H1 (cell line): Measurements from ENCODE around the gene ZNF518B. TPM values are rescaled to one million over a fixed set of nuclear protein-coding genes. Genes with fewer than 3 reads are reported as not detected.

Experiments used
- CBX5 ChIP-seq: fragments of 300-800, 300-1000 bp; sonication (generic); IDR thresholded peaks from 2 replicates; pipeline ENCODE4 v1.7.1; 2016; ENCODE audit warnings: antibody characterized with exemption, low read length, low read depth
- KDM4A ChIP-seq: IDR thresholded peaks from one replicate; pipeline ENCODE4 v1.7.1; 2012; ENCODE audit warnings: low read depth, mild to moderate bottlenecking, moderate library complexity, low read length, inconsistent platforms; ENCODE audit not compliant: severe bottlenecking
- SAP30 ChIP-seq: fragments of 300-600 bp; sonication (generic); IDR thresholded peaks from 2 replicates; pipeline ENCODE4 v1.7.1; 2012; ENCODE audit warnings: low read length, moderate library complexity, mild to moderate bottlenecking, inconsistent platforms; ENCODE audit not compliant: insufficient read depth, insufficient replicate concordance
- SRF ChIP-seq: IDR thresholded peaks from 2 replicates; pipeline ENCODE4 v1.6.1; 2011; ENCODE audit warnings: mild to moderate bottlenecking, low read depth, low read length, moderate library complexity
- TEAD4 ChIP-seq: IDR thresholded peaks from 2 replicates; pipeline ENCODE4 v1.6.1; 2012; ENCODE audit warnings: low read depth, low read length, inconsistent platforms, mixed read lengths
- polyA plus RNA-seq, 7 experiments: library from polyadenylated mRNA; depleted of rRNA in 3 of 7; stranded (reverse) in 5 of 7; unstranded in 2 of 7; fragments of >200 nt in 5 of 7; fragments of 200-250 nt in 2 of 7; gene quantifications; 1 replicate in 5 of 7; 2 replicates in 1 of 7; 4 replicates in 1 of 7; pipeline versions ENCODE4 v1.2.1 to v1.2.3, GENCODE V29; 2011 to 2013; ENCODE audit warnings: missing spikeins in 2 of 7, mixed read lengths in 2 of 7
- total RNA-seq: library from RNA; stranded (reverse); fragmentation: NEBNext Ultra II Directional; extraction: Animal tissue kit (Norgen Biotek cat#: 25700); gene quantifications from 2 replicates; pipeline ENCODE4 v1.2.1, GENCODE V29; 2021
- TF ChIP-seq, protein P1 (sequence below): fragments of 300-600 bp; sonication (generic); IDR thresholded peaks from 2 replicates; pipeline ENCODE4 v1.7.1; 2012; ENCODE audit warnings: low read length, moderate library complexity, mild to moderate bottlenecking, inconsistent platforms; ENCODE audit not compliant: insufficient replicate concordance
- TF ChIP-seq, protein P2 (sequence below), 3 experiments: IDR thresholded peaks; 1 replicate in 2 of 3; 2 replicates in 1 of 3; pipeline versions ENCODE4 v1.5.1 to v1.6.1; 2011; ENCODE audit warnings: low read length in 3 of 3, mild to moderate bottlenecking in 3 of 3, inconsistent platforms in 2 of 3, low read depth in 1 of 3, moderate library complexity in 1 of 3; ENCODE audit not compliant: insufficient read depth in 1 of 3; ENCODE audit errors: control extremely low read depth in 1 of 3

The ZNF518B gene
- total and polyA plus RNA-seq, 2 of the 8 experiments (the other 6 are each of a cell fraction or from before 2014, with no cell fraction given): 2.9 to 9.0 TPM

DNA sequence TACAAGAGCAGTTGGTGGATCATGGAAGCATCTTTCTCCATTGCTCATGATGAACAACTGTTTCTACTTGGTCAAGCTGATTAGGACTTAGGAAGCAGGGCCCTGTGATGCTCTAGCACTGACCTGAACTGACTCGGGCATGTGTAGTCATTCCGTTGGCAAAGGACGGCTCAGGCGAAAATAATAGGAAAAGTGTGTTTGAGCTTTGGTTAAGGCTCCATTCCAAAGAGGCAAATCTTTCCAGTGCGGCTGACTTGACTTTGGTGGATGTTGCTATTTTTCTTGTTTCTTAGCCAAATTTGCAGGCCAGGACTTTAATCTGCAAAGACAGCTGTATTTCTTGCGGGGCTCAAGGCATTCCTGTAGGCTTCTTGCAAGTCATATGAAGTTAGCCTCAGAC lies 39.5 kb downstream of the ZNF518B start (continued):
- TF ChIP-seq, protein P1, sequence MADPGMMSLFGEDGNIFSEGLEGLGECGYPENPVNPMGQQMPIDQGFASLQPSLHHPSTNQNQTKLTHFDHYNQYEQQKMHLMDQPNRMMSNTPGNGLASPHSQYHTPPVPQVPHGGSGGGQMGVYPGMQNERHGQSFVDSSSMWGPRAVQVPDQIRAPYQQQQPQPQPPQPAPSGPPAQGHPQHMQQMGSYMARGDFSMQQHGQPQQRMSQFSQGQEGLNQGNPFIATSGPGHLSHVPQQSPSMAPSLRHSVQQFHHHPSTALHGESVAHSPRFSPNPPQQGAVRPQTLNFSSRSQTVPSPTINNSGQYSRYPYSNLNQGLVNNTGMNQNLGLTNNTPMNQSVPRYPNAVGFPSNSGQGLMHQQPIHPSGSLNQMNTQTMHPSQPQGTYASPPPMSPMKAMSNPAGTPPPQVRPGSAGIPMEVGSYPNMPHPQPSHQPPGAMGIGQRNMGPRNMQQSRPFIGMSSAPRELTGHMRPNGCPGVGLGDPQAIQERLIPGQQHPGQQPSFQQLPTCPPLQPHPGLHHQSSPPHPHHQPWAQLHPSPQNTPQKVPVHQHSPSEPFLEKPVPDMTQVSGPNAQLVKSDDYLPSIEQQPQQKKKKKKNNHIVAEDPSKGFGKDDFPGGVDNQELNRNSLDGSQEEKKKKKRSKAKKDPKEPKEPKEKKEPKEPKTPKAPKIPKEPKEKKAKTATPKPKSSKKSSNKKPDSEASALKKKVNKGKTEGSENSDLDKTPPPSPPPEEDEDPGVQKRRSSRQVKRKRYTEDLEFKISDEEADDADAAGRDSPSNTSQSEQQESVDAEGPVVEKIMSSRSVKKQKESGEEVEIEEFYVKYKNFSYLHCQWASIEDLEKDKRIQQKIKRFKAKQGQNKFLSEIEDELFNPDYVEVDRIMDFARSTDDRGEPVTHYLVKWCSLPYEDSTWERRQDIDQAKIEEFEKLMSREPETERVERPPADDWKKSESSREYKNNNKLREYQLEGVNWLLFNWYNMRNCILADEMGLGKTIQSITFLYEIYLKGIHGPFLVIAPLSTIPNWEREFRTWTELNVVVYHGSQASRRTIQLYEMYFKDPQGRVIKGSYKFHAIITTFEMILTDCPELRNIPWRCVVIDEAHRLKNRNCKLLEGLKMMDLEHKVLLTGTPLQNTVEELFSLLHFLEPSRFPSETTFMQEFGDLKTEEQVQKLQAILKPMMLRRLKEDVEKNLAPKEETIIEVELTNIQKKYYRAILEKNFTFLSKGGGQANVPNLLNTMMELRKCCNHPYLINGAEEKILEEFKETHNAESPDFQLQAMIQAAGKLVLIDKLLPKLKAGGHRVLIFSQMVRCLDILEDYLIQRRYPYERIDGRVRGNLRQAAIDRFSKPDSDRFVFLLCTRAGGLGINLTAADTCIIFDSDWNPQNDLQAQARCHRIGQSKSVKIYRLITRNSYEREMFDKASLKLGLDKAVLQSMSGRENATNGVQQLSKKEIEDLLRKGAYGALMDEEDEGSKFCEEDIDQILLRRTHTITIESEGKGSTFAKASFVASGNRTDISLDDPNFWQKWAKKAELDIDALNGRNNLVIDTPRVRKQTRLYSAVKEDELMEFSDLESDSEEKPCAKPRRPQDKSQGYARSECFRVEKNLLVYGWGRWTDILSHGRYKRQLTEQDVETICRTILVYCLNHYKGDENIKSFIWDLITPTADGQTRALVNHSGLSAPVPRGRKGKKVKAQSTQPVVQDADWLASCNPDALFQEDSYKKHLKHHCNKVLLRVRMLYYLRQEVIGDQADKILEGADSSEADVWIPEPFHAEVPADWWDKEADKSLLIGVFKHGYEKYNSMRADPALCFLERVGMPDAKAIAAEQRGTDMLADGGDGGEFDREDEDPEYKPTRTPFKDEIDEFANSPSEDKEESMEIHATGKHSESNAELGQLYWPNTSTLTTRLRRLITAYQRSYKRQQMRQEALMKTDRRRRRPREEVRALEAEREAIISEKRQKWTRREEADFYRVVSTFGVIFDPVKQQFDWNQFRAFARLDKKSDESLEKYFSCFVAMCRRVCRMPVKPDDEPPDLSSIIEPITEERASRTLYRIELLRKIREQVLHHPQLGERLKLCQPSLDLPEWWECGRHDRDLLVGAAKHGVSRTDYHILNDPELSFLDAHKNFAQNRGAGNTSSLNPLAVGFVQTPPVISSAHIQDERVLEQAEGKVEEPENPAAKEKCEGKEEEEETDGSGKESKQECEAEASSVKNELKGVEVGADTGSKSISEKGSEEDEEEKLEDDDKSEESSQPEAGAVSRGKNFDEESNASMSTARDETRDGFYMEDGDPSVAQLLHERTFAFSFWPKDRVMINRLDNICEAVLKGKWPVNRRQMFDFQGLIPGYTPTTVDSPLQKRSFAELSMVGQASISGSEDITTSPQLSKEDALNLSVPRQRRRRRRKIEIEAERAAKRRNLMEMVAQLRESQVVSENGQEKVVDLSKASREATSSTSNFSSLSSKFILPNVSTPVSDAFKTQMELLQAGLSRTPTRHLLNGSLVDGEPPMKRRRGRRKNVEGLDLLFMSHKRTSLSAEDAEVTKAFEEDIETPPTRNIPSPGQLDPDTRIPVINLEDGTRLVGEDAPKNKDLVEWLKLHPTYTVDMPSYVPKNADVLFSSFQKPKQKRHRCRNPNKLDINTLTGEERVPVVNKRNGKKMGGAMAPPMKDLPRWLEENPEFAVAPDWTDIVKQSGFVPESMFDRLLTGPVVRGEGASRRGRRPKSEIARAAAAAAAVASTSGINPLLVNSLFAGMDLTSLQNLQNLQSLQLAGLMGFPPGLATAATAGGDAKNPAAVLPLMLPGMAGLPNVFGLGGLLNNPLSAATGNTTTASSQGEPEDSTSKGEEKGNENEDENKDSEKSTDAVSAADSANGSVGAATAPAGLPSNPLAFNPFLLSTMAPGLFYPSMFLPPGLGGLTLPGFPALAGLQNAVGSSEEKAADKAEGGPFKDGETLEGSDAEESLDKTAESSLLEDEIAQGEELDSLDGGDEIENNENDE: no peak
- TF ChIP-seq, protein P2, sequence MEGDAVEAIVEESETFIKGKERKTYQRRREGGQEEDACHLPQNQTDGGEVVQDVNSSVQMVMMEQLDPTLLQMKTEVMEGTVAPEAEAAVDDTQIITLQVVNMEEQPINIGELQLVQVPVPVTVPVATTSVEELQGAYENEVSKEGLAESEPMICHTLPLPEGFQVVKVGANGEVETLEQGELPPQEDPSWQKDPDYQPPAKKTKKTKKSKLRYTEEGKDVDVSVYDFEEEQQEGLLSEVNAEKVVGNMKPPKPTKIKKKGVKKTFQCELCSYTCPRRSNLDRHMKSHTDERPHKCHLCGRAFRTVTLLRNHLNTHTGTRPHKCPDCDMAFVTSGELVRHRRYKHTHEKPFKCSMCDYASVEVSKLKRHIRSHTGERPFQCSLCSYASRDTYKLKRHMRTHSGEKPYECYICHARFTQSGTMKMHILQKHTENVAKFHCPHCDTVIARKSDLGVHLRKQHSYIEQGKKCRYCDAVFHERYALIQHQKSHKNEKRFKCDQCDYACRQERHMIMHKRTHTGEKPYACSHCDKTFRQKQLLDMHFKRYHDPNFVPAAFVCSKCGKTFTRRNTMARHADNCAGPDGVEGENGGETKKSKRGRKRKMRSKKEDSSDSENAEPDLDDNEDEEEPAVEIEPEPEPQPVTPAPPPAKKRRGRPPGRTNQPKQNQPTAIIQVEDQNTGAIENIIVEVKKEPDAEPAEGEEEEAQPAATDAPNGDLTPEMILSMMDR (IDR thresholded peaks at IDR 0.05; ENCODE audit: control extremely low read depth in 1 of 3, insufficient read depth in 1 of 3, low read depth in 1 of 3, low read length in 3 of 3): no peak
- TF ChIP-seq TEAD4: no peak
- TF ChIP-seq SRF: no peak
- TF ChIP-seq KDM4A: no peak
- TF ChIP-seq SAP30: no peak
- TF ChIP-seq CBX5: no peak
- TF ChIP-seq, all 59 proteins: peak for 0
